NCI-H1436 treated with DMSO at 0.1 percent for 48 hours (cell line): ENCODE measurements around the gene CTU2.

Experiments used
- DNase-seq: peaks from one replicate; lab custom pipeline; 2025; lab: John Stamatoyannopoulos, UW

Gene CTU2

GRCh38 chr16:88681709-88682451, 24.4 kb upstream of the CTU2 start:
- DNase-seq = no peak

DNA sequence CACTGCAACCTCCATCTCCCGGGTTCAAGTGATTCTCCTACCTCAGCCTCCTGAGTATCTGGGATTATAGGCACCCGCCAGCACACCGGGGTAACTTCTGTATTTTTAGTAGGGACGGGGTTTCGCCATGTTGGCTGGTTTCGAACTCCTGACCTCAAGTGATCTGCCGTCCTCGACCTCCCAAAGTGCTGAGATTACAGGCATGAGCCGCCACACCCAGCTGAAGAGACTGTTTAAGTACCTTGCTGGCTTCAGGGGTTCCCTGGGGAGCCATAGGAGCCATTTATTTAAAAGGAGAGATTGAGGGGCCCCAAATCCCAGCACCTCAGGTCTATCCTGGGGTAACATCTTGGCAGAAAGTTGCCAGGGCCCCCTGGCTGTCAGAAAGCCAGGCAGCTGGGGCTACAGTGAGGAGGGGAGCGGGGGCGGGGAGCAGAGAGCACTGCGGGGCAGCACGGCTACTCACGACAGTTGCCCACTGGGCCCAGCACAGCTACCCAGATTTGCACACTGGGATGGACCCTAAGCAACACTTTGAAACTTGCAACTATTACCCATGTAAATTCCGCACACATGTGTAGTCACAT, 21.6 kb upstream of the CTU2 start:
- no peak for DNase-seq

DNA sequence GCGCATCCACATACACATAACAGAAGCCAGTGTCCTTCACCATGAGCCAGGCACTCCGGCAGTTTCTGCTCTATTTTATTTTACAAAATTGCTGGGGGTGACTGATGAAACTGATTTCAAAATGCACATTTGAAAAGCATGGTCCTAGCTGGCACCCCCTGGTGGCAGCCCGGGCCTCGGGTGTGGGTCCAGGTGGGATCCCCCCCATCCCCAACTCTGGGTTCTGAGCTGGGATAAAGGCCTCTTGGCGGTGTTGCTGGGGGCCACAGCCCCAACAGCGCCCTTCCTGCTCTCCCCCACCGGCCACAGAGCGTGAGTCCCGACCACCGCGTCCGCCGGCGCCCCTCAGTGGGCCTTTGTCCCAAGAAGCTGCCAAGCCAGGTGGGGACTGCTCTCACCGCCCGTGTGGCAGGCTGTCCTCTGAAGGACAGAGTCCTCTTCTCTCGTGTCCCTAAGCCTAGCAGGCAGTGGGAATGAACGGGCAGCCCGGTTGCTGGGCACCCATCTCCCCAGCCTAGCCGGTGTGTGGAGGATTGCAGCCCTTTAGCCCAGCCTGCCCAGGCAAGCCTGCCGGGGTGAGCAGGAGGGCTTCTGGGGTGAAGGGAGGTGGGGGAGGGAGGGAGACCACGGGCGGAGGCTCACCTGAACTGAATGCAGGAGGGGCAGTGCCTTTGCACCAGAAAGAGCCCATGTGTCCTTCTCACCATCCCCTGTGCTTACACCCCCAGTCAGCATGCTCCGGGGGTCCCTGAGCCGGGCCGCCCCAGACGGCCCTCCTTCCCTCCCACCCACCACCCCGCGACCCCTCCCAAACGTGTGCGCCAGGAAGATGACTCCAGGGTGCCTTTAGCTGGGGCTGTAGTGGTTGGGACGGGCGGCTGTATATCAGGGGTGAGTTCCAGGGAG, 20.9 kb upstream of the CTU2 start:
- no peak for DNase-seq

- DNase-seq = no peak
These were observed 20.3 kb upstream of the CTU2 start for GRCh38 chr16:88686062-88686438.

- peak; percentile 32 for DNase-seq
These were observed 19.7 kb upstream of the CTU2 start, which contains the start of gene SNAI3 for GRCh38 chr16:88686439-88687253. TSS of gene SNAI3 (minus strand) at chr16:88686507. CDS start at chr16:88686406, 101 bp downstream.

- DNase-seq = no peak
These were observed 19.1 kb upstream of the CTU2 start for GRCh38 chr16:88687254-88687576.

DNA sequence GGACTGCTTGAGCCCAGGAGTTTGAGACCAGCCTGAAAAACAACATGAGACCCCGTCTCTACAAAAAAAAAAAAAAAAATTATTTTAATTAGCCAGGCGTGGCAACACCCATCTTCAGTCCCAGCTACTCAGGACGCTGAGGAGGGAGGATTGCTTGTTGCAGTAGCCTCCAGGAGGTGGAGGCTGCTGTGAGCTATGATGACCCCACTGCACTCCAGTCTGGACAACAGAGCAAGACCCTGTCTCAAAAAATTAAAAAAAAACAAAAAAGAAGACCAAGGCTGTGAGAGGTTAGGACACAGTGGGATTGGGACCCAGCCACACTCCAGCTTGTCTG, 18.7 kb upstream of the CTU2 start:
- no peak for DNase-seq

GRCh38 chr16:88688013-88688778, 18.1 kb upstream of the CTU2 start:
- DNase-seq = peak; percentile 18

- DNase-seq = no peak
These were observed 15.8 kb upstream of the CTU2 start for GRCh38 chr16:88690341-88691128.

DNA sequence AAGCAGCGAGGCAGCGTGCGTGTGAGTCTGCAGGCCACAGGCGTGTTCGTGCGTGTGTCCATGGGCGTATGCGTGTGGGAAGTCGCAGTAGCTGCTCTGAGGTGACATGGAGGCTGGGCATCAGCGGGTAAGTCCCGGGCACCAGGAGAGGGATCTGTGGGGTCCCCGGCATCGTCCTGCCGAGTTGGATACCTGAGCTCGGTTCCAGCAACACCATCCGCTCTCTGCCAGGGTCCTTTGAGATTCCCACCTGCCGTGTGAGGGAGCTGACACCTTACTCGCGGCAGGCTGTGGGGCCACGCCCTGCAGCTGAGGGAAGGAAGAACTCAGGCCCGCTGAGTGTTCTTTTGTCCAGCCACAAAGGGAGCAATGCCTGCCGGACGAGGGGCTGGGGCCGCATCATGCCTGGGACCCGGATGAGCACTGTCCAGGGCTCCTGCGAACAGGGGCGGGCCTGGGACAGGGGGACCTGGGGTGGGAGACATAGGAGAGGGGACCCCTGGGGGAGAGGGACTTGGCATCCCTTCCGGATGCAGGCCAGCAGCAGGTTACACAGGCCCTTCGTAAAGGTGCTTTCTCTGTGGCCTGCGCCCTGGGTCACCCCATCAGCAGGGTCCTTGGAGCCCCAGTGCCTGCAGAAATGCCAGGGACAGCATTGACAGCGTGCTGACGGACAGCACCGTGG, 15.0 kb upstream of the CTU2 start:
- no peak for DNase-seq

GRCh38 chr16:88691924-88692560, 14.3 kb upstream of the CTU2 start:
- no peak for DNase-seq

DNA sequence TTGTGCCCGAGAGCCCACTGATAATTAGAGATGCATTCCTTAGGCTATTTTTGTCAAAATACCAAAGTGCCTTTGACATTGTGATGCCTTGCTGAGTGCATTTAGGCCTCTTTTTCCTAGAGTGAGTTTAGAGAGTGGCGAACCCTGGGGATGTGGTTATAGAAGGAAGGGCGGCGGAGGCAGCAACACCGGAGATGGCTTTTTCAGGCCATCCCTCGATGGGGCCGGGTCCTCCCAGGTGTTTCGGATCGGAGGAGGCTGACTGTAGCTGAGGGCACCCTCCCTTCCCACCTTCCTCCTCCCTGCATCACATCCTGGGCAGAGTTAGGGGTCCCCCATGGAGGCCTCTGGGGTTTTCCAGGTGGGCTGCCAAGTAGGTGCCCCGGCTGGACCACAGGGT, 13.4 kb upstream of the CTU2 start:
- DNase-seq = no peak

GRCh38 chr16:88693420-88694177, 12.7 kb upstream of the CTU2 start:
- no peak for DNase-seq

DNA sequence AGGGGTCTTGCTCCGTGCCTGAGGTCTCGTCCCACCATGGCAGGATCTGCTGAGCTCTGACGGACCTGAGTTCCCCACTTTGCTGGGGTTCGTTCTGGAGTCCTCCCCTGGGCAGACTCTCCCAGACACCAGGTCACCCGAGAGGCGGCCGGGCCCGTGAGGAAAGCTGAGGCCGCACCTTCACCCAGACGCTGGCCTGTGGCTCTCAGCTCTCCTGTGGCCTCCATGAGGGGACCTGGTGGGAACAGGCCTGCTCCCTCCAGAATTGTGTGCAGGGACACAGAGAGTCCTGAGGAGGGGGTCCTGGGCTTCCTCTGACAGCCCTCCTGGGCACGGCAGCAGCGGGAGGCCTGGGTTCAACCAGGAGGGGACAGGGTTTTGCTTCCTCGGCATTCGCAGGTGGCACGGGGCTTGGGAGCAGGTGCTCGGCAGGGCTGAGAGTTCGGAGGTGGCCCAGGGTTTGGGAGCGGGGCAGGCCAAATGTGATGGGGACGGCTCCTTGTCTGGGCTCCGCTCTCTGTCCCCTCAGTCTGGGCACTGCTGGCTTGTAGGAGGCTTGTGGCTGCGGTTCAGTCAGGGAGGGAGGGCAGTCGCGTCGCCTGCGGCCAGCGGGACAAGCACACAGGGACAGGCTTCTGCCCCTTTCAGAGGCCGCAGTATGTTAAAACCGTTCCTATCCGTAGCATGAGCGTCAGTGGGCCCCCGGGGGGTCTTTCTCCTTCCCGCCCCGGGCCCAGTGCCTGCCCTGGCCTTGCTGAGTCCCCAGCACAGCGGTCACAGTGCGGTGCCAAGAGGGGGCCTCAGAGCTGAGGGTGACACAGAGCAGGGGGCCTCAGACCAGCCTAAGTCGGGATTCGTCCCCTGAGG, 11.8 kb upstream of the CTU2 start:
- no peak for DNase-seq

GRCh38 chr16:88695218-88695617, 11.1 kb upstream of the CTU2 start:
- DNase-seq = no peak

- no peak for DNase-seq
These were observed 10.6 kb upstream of the CTU2 start for GRCh38 chr16:88695753-88696152.

- no peak for DNase-seq
These were observed 9.9 kb upstream of the CTU2 start for GRCh38 chr16:88696441-88696840.
